Esophagus squamous epithelium (tissue), 5 donors: ENCODE data around the gene FABP6. TPM values are rescaled to one million over a fixed set of nuclear protein-coding genes. Genes with fewer than 3 reads are reported as not detected.

Experiments used
- DNase-seq: peaks from one replicate; lab custom pipeline; 2025; lab: John Stamatoyannopoulos, UW
- H3K27ac ChIP-seq, 4 donors: fragments of 200-600 bp; sonication (generic); one replicate each; pipeline ENCODE4 v1.5.1; 2016 to 2019; ENCODE audit warnings: mild to moderate bottlenecking in 1 of 4
- H3K27me3 ChIP-seq, 4 donors: fragments of 200-600 bp; sonication (generic); 1 replicate in 3 of 4; 2 replicates in 1 of 4; pipeline versions ENCODE4 v1.5.1 to v1.6.0; 2017 to 2021; ENCODE audit warnings: antibody characterized with exemption in 1 of 4
- H3K36me3 ChIP-seq, 3 donors: fragments of 200-600 bp; sonication (generic); one replicate each; pipeline ENCODE4 v1.5.1; 2016 to 2019
- H3K4me1 ChIP-seq, 3 donors: fragments of 200-600 bp; sonication (generic); one replicate each; pipeline ENCODE4 v1.5.1; 2017 to 2019
- H3K4me3 ChIP-seq, 4 donors: fragments of 200-600 bp; sonication (generic); 1 replicate in 3 of 4; 2 replicates in 1 of 4; pipeline ENCODE4 v1.5.1; 2016 to 2019; ENCODE audit warnings: mild to moderate bottlenecking in 2 of 4, moderate library complexity in 1 of 4
- H3K9me3 ChIP-seq, 3 donors: fragments of 200-600 bp; sonication (generic); one replicate each; pipeline ENCODE4 v1.5.1; 2016 to 2019
- CTCF ChIP-seq, 6 experiments: fragments of 450-650 bp in 4 of 6; fragments of 200-600 bp in 2 of 6; sonication (generic) in 2 of 6; IDR thresholded peaks; one replicate each; pipeline ENCODE4 v1.5.1; 2016 to 2019; ENCODE audit warnings: antibody characterized with exemption in 6 of 6, mild to moderate bottlenecking in 4 of 6, moderate library complexity in 4 of 6
- POLR2A ChIP-seq, 4 donors: fragments of 450-650 bp; IDR thresholded peaks; one replicate each; pipeline ENCODE4 v1.6.1; 2017; ENCODE audit warnings: antibody characterized with exemption in 4 of 4, mild to moderate bottlenecking in 4 of 4, moderate library complexity in 3 of 4
- WGBS, 2 donors: methylation state at CpG; one replicate each; pipeline ENCODE4 v1.1.5; 2018; 5-methylcytosine and 5-hydroxymethylcytosine counted together
- intact Hi-C: fragments of 100-400 bp; cut with DNase I; formaldehyde crosslinking; loops from one replicate; pipeline ENCODE4 v1.15.0; 2022
- total RNA-seq, 4 donors: library from RNA; depleted of rRNA; stranded (reverse); fragments of >200 nt; gene quantifications; one replicate each; pipeline ENCODE4 v1.1.0, GENCODE V29; 2016
- donor health status: DM: yes; HTN: yes; CAD: no.

The FABP6 gene
- total RNA-seq, 4 donors from 2014 or later: 7.2 TPM; not detected in 3

GRCh38 chr5:160207061-160207460 lies 22.2 kb upstream of the FABP6 start:
- 78 to 80% methylated on average over 2 of the region's 2 CpGs for WGBS, 2 donors
- intact Hi-C loops: no loop called here
- Histone ChIP-seq H3K4me1 (peaks cover 0 to 18% (median 3%) of the 10 kb centered on the region in 3 donors), H3K9me3 (no peaks in the 10 kb centered on the region), H3K27me3 (no peaks in the 10 kb centered on the region), H3K36me3 (no peaks in the 10 kb centered on the region), H3K27ac (no peak overlapping the region), H3K4me3 (no peak overlapping the region)
- DNase-seq: no peak
- TF ChIP-seq POLR2A (IDR thresholded peaks at IDR 0.05): no peak
- TF ChIP-seq CTCF (IDR thresholded peaks at IDR 0.05): no peak

GRCh38 chr5:160209917-160210316 lies 19.4 kb upstream of the FABP6 start:
- DNase-seq: no peak
- H3K9me3 ChIP-seq: no peaks in the 10 kb centered on the region

GRCh38 chr5:160210606-160211005 lies 18.7 kb upstream of the FABP6 start:
- no peaks in the 10 kb centered on the region for H3K9me3 ChIP-seq

More at GRCh38 chr5:160209917-160210316, 19.4 kb upstream of the FABP6 start:
- TF ChIP-seq CTCF (IDR thresholded peaks at IDR 0.05) (no peak), POLR2A (IDR thresholded peaks at IDR 0.05) (no peak)
- peaks cover 0 to 18% (median 3%) of the 10 kb centered on the region in 3 donors for H3K4me1 ChIP-seq
- H3K27ac ChIP-seq: peak overlapping the region in 1 of 4 donors; percentile 27
- intact Hi-C loops: no loop called here
- no peaks in the 10 kb centered on the region for H3K27me3 ChIP-seq
- 42 to 59% methylated on average over 2 of the region's 2 CpGs for WGBS, 2 donors
- H3K4me3 ChIP-seq: no peak overlapping the region
- H3K36me3 ChIP-seq: no peaks in the 10 kb centered on the region

GRCh38 chr5:160211352-160211751 lies 18.0 kb upstream of the FABP6 start:
- 70 to 71% methylated on average over 1 to 2 of the region's 2 CpGs for WGBS, 2 donors
- no peak for DNase-seq
- H3K4me1 ChIP-seq: peaks cover 0 to 18% (median 3%) of the 10 kb centered on the region in 3 donors

More at GRCh38 chr5:160210606-160211005, 18.7 kb upstream of the FABP6 start:
- TF ChIP-seq POLR2A (IDR thresholded peaks at IDR 0.05): no peak
- no peak for TF ChIP-seq CTCF (IDR thresholded peaks at IDR 0.05)
- H3K27me3 ChIP-seq: no peaks in the 10 kb centered on the region
- intact Hi-C loops: no loop called here
- H3K4me1 ChIP-seq: peaks cover 0 to 18% (median 3%) of the 10 kb centered on the region in 3 donors
- 82 to 85% methylated on average over 8 to 9 of the region's 9 CpGs for WGBS, 2 donors
- DNase-seq: no peak
- H3K36me3 ChIP-seq: no peaks in the 10 kb centered on the region
- H3K27ac ChIP-seq: no peak overlapping the region
- H3K4me3 ChIP-seq: no peak overlapping the region

GRCh38 chr5:160213537-160213936 lies 15.8 kb upstream of the FABP6 start:
- TF ChIP-seq POLR2A (IDR thresholded peaks at IDR 0.05): no peak
- TF ChIP-seq CTCF (IDR thresholded peaks at IDR 0.05): no peak
- Histone ChIP-seq H3K9me3 (no peaks in the 10 kb centered on the region), H3K27ac (no peak overlapping the region), H3K36me3 (no peaks in the 10 kb centered on the region), H3K4me3 (no peak overlapping the region), H3K4me1 (peaks cover 0 to 18% (median 3%) of the 10 kb centered on the region in 3 donors), H3K27me3 (no peaks in the 10 kb centered on the region)
- DNase-seq: no peak
- intact Hi-C loops: no loop called here
- 70 to 84% methylated on average over 5 of the region's 5 CpGs for WGBS, 2 donors

More at GRCh38 chr5:160211352-160211751, 18.0 kb upstream of the FABP6 start:
- H3K36me3 ChIP-seq: no peaks in the 10 kb centered on the region
- TF ChIP-seq CTCF (IDR thresholded peaks at IDR 0.05) (no peak), POLR2A (IDR thresholded peaks at IDR 0.05) (no peak)
- H3K27me3 ChIP-seq: no peaks in the 10 kb centered on the region
- H3K9me3 ChIP-seq: no peaks in the 10 kb centered on the region
- no peak overlapping the region for H3K4me3 ChIP-seq
- H3K27ac ChIP-seq: no peak overlapping the region
- intact Hi-C loops: no loop called here
